Caco-2 (cell line): ENCODE measurements around the gene RAMP1. TPM values are rescaled to one million over a fixed set of nuclear protein-coding genes. Genes with fewer than 3 reads are reported as not detected.

Source experiments
- BruUV-seq: library from RNA; stranded (reverse); fragments of 400-500 nt; replicated peaks from 2 replicates; lab custom pipeline; 2021; lab: Mats Ljungman, UMichigan
- CTCF ChIA-PET: fragments of 300-600 bp; sonication (Branson Sonifier 250); formaldehyde crosslinking; loops from one replicate; lab custom pipeline; 2022; ENCODE audit warnings: antibody characterized with exemption; lab: Charles Lee
- POLR2A ChIA-PET: fragments of 300-600 bp; sonication (Branson Sonifier 250); formaldehyde crosslinking; loops from one replicate; lab custom pipeline; 2022; ENCODE audit warnings: antibody characterized with exemption; lab: Charles Lee
- DNase-seq, 2 experiments: peaks; one replicate each; pipeline versions ENCODE4 v3.0.0 to v3.0.0-alpha.2; 2020 to 2022
- H3K27me3 ChIP-seq: replicated peaks from 2 replicates; pipeline ENCODE4 v1.6.0; 2011; ENCODE audit warnings: low read length; ENCODE audit not compliant: control insufficient read depth, insufficient read depth
- H3K36me3 ChIP-seq: 2 replicates; pipeline ENCODE4 v1.5.1; 2011; ENCODE audit warnings: low read length; ENCODE audit not compliant: control insufficient read depth, insufficient read depth
- H3K4me1 ChIP-seq: fragments of 250-450 bp; sonication (Bioruptor Pico); 2 replicates; pipeline ENCODE4 v1.5.1; 2020; ENCODE audit warnings: mild to moderate bottlenecking
- H3K4me3 ChIP-seq: 2 replicates; pipeline ENCODE4 v1.5.1; 2011; ENCODE audit warnings: low read depth, mild to moderate bottlenecking, control low read depth, low read length
- H3K9me3 ChIP-seq: fragments of 250-450 bp; sonication (Bioruptor Pico); 2 replicates; pipeline ENCODE4 v1.5.1; 2020; ENCODE audit warnings: mild to moderate bottlenecking, moderate library complexity
- H3K27ac Mint-ChIP-seq: one replicate; pipeline ENCODE4 v1.8.0; 2022; ENCODE audit warnings: mixed read lengths; ENCODE audit not compliant: unreplicated experiment
- H3K27me3 Mint-ChIP-seq: one replicate; pipeline ENCODE4 v1.8.0; 2022; ENCODE audit warnings: mixed read lengths; ENCODE audit not compliant: insufficient read depth, unreplicated experiment
- H3K36me3 Mint-ChIP-seq: one replicate; pipeline ENCODE4 v1.8.0; 2022; ENCODE audit warnings: mild to moderate bottlenecking, mixed read lengths; ENCODE audit not compliant: insufficient read depth, unreplicated experiment
- H3K4me1 Mint-ChIP-seq: one replicate; pipeline ENCODE4 v1.8.0; 2022; ENCODE audit warnings: low read depth, mixed read lengths; ENCODE audit not compliant: unreplicated experiment
- H3K4me3 Mint-ChIP-seq: one replicate; pipeline ENCODE4 v1.8.0; 2022; ENCODE audit warnings: mild to moderate bottlenecking, moderate library complexity, mixed read lengths; ENCODE audit not compliant: unreplicated experiment
- H3K9me3 Mint-ChIP-seq: one replicate; pipeline ENCODE4 v1.8.0; 2022; ENCODE audit warnings: mixed read lengths; ENCODE audit not compliant: unreplicated experiment
- CTCF ChIP-seq, 2 experiments: fragments of 200-600 bp in 1 of 2; IDR thresholded peaks; 1 replicate in 1 of 2; 2 replicates in 1 of 2; pipeline versions ENCODE4 v1.5.1 to v1.8.0; 2011 to 2022; ENCODE audit warnings: antibody characterized with exemption in 1 of 2, control low read depth in 1 of 2, inconsistent platforms in 1 of 2, low read depth in 1 of 2, low read length in 1 of 2, mild to moderate bottlenecking in 1 of 2, moderate library complexity in 1 of 2; ENCODE audit not compliant: insufficient read depth in 1 of 2, severe bottlenecking in 1 of 2, unreplicated experiment in 1 of 2
- intact Hi-C: fragments of 100-400 bp; cut with micrococcal nuclease; formaldehyde crosslinking; loops from one replicate; pipeline ENCODE4 v1.10.0; 2022; ENCODE audit not compliant: unreplicated experiment
- total RNA-seq: library from RNA; stranded (reverse); gene quantifications from 2 replicates; pipeline ENCODE4 v1.2.3, GENCODE V29; 2022

Gene RAMP1
- total RNA-seq, 1 experiment from 2014 or later: 2.2 TPM

- Mint-ChIP-seq H3K4me1 (no peaks in the 10 kb centered on the region), H3K27ac (no peak overlapping the region), H3K9me3 (no peaks in the 10 kb centered on the region), H3K4me3 (no peak overlapping the region), H3K36me3 (no peaks in the 10 kb centered on the region), H3K27me3 (no peaks in the 10 kb centered on the region)
- H3K4me3 ChIP-seq: no peak overlapping the region
- no peaks in the 10 kb centered on the region for H3K27me3 ChIP-seq
- no peaks in the 10 kb centered on the region for H3K4me1 ChIP-seq
- no peaks in the 10 kb centered on the region for H3K9me3 ChIP-seq
- intact Hi-C loops: no loop called here
- DNase-seq: no peak
- no peak for TF ChIP-seq CTCF (IDR thresholded peaks at IDR 0.05; ENCODE audit: insufficient read depth in 1 of 2, low read depth in 1 of 2, low read length in 1 of 2, severe bottlenecking in 1 of 2, unreplicated experiment in 1 of 2)
- no peaks in the 10 kb centered on the region for H3K36me3 ChIP-seq
- POLR2A ChIA-PET: no interaction called here
- no TSS peak for BruUV-seq
- CTCF ChIA-PET: no interaction called here
These were observed 9.4 kb downstream of the RAMP1 start for GRCh38 chr2:237868631-237869342.

GRCh38 chr2:237869343-237870102, 10.1 kb downstream of the RAMP1 start:
- ChIA-PET CTCF (no interaction called here), POLR2A (no interaction called here)
- no peaks in the 10 kb centered on the region for H3K27me3 Mint-ChIP-seq
- H3K9me3 Mint-ChIP-seq: no peaks in the 10 kb centered on the region
- no TSS peak for BruUV-seq
- no peak overlapping the region for H3K4me3 Mint-ChIP-seq
- Histone ChIP-seq H3K4me1 (no peaks in the 10 kb centered on the region), H3K4me3 (no peak overlapping the region), H3K9me3 (no peaks in the 10 kb centered on the region), H3K27me3 (no peaks in the 10 kb centered on the region), H3K36me3 (no peaks in the 10 kb centered on the region)
- intact Hi-C loops: no loop called here
- DNase-seq: no peak
- H3K36me3 Mint-ChIP-seq: no peaks in the 10 kb centered on the region
- no peak overlapping the region for H3K27ac Mint-ChIP-seq
- TF ChIP-seq CTCF (IDR thresholded peaks at IDR 0.05; ENCODE audit: insufficient read depth in 1 of 2, low read depth in 1 of 2, low read length in 1 of 2, severe bottlenecking in 1 of 2, unreplicated experiment in 1 of 2): no peak
- H3K4me1 Mint-ChIP-seq: no peaks in the 10 kb centered on the region

GRCh38 chr2:237870126-237870525, 10.7 kb downstream of the RAMP1 start:
- Histone ChIP-seq H3K27me3 (no peaks in the 10 kb centered on the region), H3K4me1 (no peaks in the 10 kb centered on the region), H3K36me3 (no peaks in the 10 kb centered on the region), H3K4me3 (no peak overlapping the region), H3K9me3 (no peaks in the 10 kb centered on the region)
- no peak for DNase-seq
- Mint-ChIP-seq H3K36me3 (no peaks in the 10 kb centered on the region), H3K4me1 (no peaks in the 10 kb centered on the region), H3K27me3 (no peaks in the 10 kb centered on the region), H3K9me3 (no peaks in the 10 kb centered on the region), H3K27ac (no peak overlapping the region), H3K4me3 (no peak overlapping the region)
- ChIA-PET CTCF (no interaction called here), POLR2A (no interaction called here)
- no TSS peak for BruUV-seq
- intact Hi-C loops: no loop called here
- TF ChIP-seq CTCF (IDR thresholded peaks at IDR 0.05; ENCODE audit: insufficient read depth in 1 of 2, low read depth in 1 of 2, low read length in 1 of 2, severe bottlenecking in 1 of 2, unreplicated experiment in 1 of 2): no peak
